HEK293 (cell line): ENCODE measurements around the gene IZUMO2.

Source experiments
- CTCF ChIA-PET: fragments of 350-600 bp; formaldehyde crosslinking; extraction: SDS; loops from one replicate; lab custom pipeline; 2021; ENCODE audit warnings: antibody characterized with exemption; lab: Yijun Ruan, JAX
- POLR2A ChIA-PET: fragments of 300-600 bp; formaldehyde crosslinking; extraction: SDS; loops from one replicate; lab custom pipeline; 2020; ENCODE audit warnings: antibody characterized with exemption, inconsistent platforms; lab: Yijun Ruan, JAX
- H3K27ac ChIP-seq: fragments of 200-500 bp; sonication (Bioruptor generic); 2 replicates; pipeline ENCODE4 v1.5.1; 2014; ENCODE audit warnings: low read depth, low read length, control low read depth, inconsistent platforms; ENCODE audit errors: extremely low read depth
- H3K36me3 ChIP-seq, 2 experiments: fragments of 200-500 bp in 1 of 2; sonication (Bioruptor generic) in 1 of 2; 1 replicate in 1 of 2; 2 replicates in 1 of 2; pipeline ENCODE4 v1.5.1; 2014 to 2017; ENCODE audit warnings: inconsistent platforms in 2 of 2, low read length in 2 of 2; ENCODE audit not compliant: control insufficient read depth in 2 of 2, insufficient read depth in 1 of 2
- H3K4me1 ChIP-seq: fragments of 200-500 bp; sonication (Bioruptor generic); 2 replicates; pipeline ENCODE4 v1.5.1; 2014; ENCODE audit warnings: mild to moderate bottlenecking, low read length, inconsistent platforms; ENCODE audit not compliant: control insufficient read depth, insufficient read depth
- H3K4me3 ChIP-seq: 2 replicates; pipeline ENCODE4 v1.5.1; 2011; ENCODE audit warnings: low read depth, mild to moderate bottlenecking, control low read depth, low read length, moderate library complexity
- H3K9me3 ChIP-seq: fragments of 200-500 bp; sonication (Bioruptor generic); 2 replicates; pipeline ENCODE4 v1.5.1; 2014; ENCODE audit warnings: low read depth, low read length, inconsistent platforms; ENCODE audit not compliant: control insufficient read depth, insufficient read depth
- BCL6B ChIP-seq: fragments of 450-650 bp; formaldehyde crosslinking; IDR thresholded peaks from 2 replicates; pipeline ENCODE4 v1.5.1; 2017; ENCODE audit warnings: missing biosample characterization, missing genetic modification characterization
- KLF16 ChIP-seq: fragments of 450-650 bp; formaldehyde crosslinking; IDR thresholded peaks from 2 replicates; pipeline ENCODE4 v1.5.1; 2017; ENCODE audit warnings: missing biosample characterization, missing genetic modification characterization
- KLF7 ChIP-seq: fragments of 450-650 bp; formaldehyde crosslinking; IDR thresholded peaks from 2 replicates; pipeline ENCODE4 v1.5.1; 2016; ENCODE audit warnings: missing biosample characterization, missing genetic modification characterization, borderline replicate concordance
- KLF8 ChIP-seq: fragments of 450-650 bp; formaldehyde crosslinking; IDR thresholded peaks from 2 replicates; pipeline ENCODE4 v1.5.1; 2016; ENCODE audit warnings: missing biosample characterization, missing genetic modification characterization
- KLF9 ChIP-seq: fragments of 450-650 bp; formaldehyde crosslinking; IDR thresholded peaks from 2 replicates; pipeline ENCODE4 v1.5.1; 2016; ENCODE audit warnings: missing biosample characterization, missing genetic modification characterization, low read depth
- MEIS1 ChIP-seq: sonication (generic); formaldehyde crosslinking; IDR thresholded peaks from 2 replicates; pipeline ENCODE4 v1.8.1; 2022; ENCODE audit warnings: missing genetic modification reagents, mild to moderate bottlenecking, borderline replicate concordance
- PRDM1 ChIP-seq: fragments of 450-650 bp; formaldehyde crosslinking; IDR thresholded peaks from 2 replicates; pipeline ENCODE4; 2016; ENCODE audit warnings: missing biosample characterization, missing genetic modification characterization
- PRDM10 ChIP-seq: fragments of 450-650 bp; formaldehyde crosslinking; IDR thresholded peaks from 2 replicates; pipeline ENCODE4 v1.5.1; 2016; ENCODE audit warnings: missing biosample characterization, missing genetic modification characterization
- PRDM6 ChIP-seq: fragments of 450-650 bp; formaldehyde crosslinking; IDR thresholded peaks from 2 replicates; pipeline ENCODE4 v1.5.1; 2017; ENCODE audit warnings: missing biosample characterization, missing genetic modification characterization
- SCRT2 ChIP-seq: fragments of 450-650 bp; formaldehyde crosslinking; IDR thresholded peaks from 2 replicates; pipeline ENCODE4 v1.5.1; 2016; ENCODE audit warnings: missing biosample characterization, missing genetic modification characterization
- SP3 ChIP-seq: fragments of 450-650 bp; formaldehyde crosslinking; IDR thresholded peaks from 2 replicates; pipeline ENCODE4 v1.5.1; 2016; ENCODE audit warnings: missing biosample characterization, missing genetic modification characterization
- SP7 ChIP-seq: fragments of 450-650 bp; formaldehyde crosslinking; IDR thresholded peaks from 2 replicates; pipeline ENCODE4 v1.5.1; 2016; ENCODE audit warnings: missing biosample characterization, missing genetic modification characterization
- ZBTB20 ChIP-seq: fragments of 450-650 bp; formaldehyde crosslinking; IDR thresholded peaks from 2 replicates; pipeline ENCODE4 v1.5.1; 2016; ENCODE audit warnings: missing biosample characterization, missing genetic modification characterization
- ZBTB21 ChIP-seq: fragments of 450-650 bp; formaldehyde crosslinking; IDR thresholded peaks from 2 replicates; pipeline ENCODE4 v1.5.1; 2017; ENCODE audit warnings: missing biosample characterization, missing genetic modification characterization
- ZEB2 ChIP-seq: fragments of 450-650 bp; formaldehyde crosslinking; IDR thresholded peaks from 2 replicates; pipeline ENCODE4 v1.5.1; 2016; ENCODE audit warnings: missing biosample characterization, missing genetic modification characterization
- ZFP41 ChIP-seq: fragments of 450-650 bp; formaldehyde crosslinking; IDR thresholded peaks from 2 replicates; pipeline ENCODE4 v1.5.1; 2016; ENCODE audit warnings: missing biosample characterization, missing genetic modification characterization, borderline replicate concordance
- ZNF19 ChIP-seq: fragments of 450-650 bp; formaldehyde crosslinking; IDR thresholded peaks from 2 replicates; pipeline ENCODE4; 2016; ENCODE audit warnings: missing biosample characterization, missing genetic modification characterization, low read depth
- ZNF335 ChIP-seq: fragments of 450-650 bp; formaldehyde crosslinking; conservative IDR thresholded peaks from 2 replicates; pipeline ENCODE4 v1.5.1; 2016; ENCODE audit warnings: missing biosample characterization, missing genetic modification characterization
- ZNF354C ChIP-seq: fragments of 450-650 bp; formaldehyde crosslinking; IDR thresholded peaks from 2 replicates; pipeline ENCODE4 v1.5.1; 2016; ENCODE audit warnings: missing biosample characterization, missing genetic modification characterization, low read depth, borderline replicate concordance
- ZNF366 ChIP-seq: fragments of 450-650 bp; formaldehyde crosslinking; conservative IDR thresholded peaks from 2 replicates; pipeline ENCODE4 v1.5.1; 2016; ENCODE audit warnings: missing biosample characterization, missing genetic modification characterization
- ZNF530 ChIP-seq: fragments of 450-650 bp; formaldehyde crosslinking; IDR thresholded peaks from 2 replicates; pipeline ENCODE4 v1.5.1; 2016; ENCODE audit warnings: low read depth, missing biosample characterization, missing genetic modification characterization
- ZNF548 ChIP-seq: fragments of 450-650 bp; formaldehyde crosslinking; IDR thresholded peaks from 2 replicates; pipeline ENCODE4 v1.5.1; 2016; ENCODE audit warnings: missing biosample characterization, missing genetic modification characterization
- ZNF561 ChIP-seq: fragments of 450-650 bp; IDR thresholded peaks from 2 replicates; pipeline ENCODE4 v1.5.1; 2018; ENCODE audit warnings: missing biosample characterization, missing genetic modification characterization, borderline replicate concordance
- ZNF629 ChIP-seq: fragments of 450-650 bp; formaldehyde crosslinking; IDR thresholded peaks from 2 replicates; pipeline ENCODE4 v1.5.1; 2017; ENCODE audit warnings: missing biosample characterization, missing genetic modification characterization
- ZNF660 ChIP-seq: fragments of 450-650 bp; IDR thresholded peaks from 2 replicates; pipeline ENCODE4 v1.5.1; 2018; ENCODE audit warnings: missing biosample characterization, mild to moderate bottlenecking, missing genetic modification characterization
- ZNF768 ChIP-seq: fragments of 450-650 bp; formaldehyde crosslinking; IDR thresholded peaks from 2 replicates; pipeline ENCODE4 v1.5.1; 2018; ENCODE audit warnings: missing biosample characterization, mild to moderate bottlenecking, missing genetic modification characterization
- ZNF791 ChIP-seq: fragments of 450-650 bp; formaldehyde crosslinking; IDR thresholded peaks from 2 replicates; pipeline ENCODE4 v1.5.1; 2016; ENCODE audit warnings: missing biosample characterization, missing genetic modification characterization
- TF ChIP-seq, protein P1 (sequence below): fragments of 450-650 bp; formaldehyde crosslinking; IDR thresholded peaks from 2 replicates; pipeline ENCODE4 v1.5.1; 2016; ENCODE audit warnings: missing biosample characterization, missing genetic modification characterization, low read depth

Gene IZUMO2

GRCh38 chr19:50178859-50179537 is 15.9 kb upstream of the IZUMO2 start:
- Histone ChIP-seq H3K27ac (peak overlapping the region; percentile 38), H3K4me3 (no peak overlapping the region), H3K9me3 (no peaks in the 10 kb centered on the region), H3K4me1 (peaks cover 14% of the 10 kb centered on the region), H3K36me3 (no peaks in the 10 kb centered on the region)
- ChIA-PET POLR2A (no interaction called here), CTCF (interaction anchor here (1.6 kb wide), 1 partner anchor 11 kb away, joined by 5 read pairs; no protein-coding TSS in a partner anchor)
- TF ChIP-seq ZNF335 (tag by site-specific recombination), result peak; percentile 64
- peak; percentile 47; the same call in 1 of the 2 replicates for TF ChIP-seq ZBTB20 (tag by site-specific recombination)
- TF ChIP-seq ZNF354C, result no peak
- 0 out of 2 replicates have a peak, but pooled peaks have one; percentile 15 for TF ChIP-seq ZEB2 (tag by site-specific recombination)
- TF ChIP-seq ZNF366 (tag by site-specific recombination), result peak; percentile 55
- no peak for TF ChIP-seq ZNF548 (tag by site-specific recombination)
- no peak for TF ChIP-seq ZNF530 (tag by site-specific recombination)
- TF ChIP-seq SP7 (tag by site-specific recombination), result peak; percentile 57; the same call in 1 of the 2 replicates
- 0 out of 2 replicates have a peak, but pooled peaks have one; percentile 15 for TF ChIP-seq KLF16 (tag by site-specific recombination)
- no peak for TF ChIP-seq MEIS1 (CRISPR knock-in tag)
- peak; percentile 94 for TF ChIP-seq ZBTB21 (tag by site-specific recombination)
- TF ChIP-seq ZNF660 (tag by site-specific recombination), result peak; percentile 47; the same call in 1 of the 2 replicates
- no peak for TF ChIP-seq PRDM10 (tag by site-specific recombination)
- TF ChIP-seq, protein P1, sequence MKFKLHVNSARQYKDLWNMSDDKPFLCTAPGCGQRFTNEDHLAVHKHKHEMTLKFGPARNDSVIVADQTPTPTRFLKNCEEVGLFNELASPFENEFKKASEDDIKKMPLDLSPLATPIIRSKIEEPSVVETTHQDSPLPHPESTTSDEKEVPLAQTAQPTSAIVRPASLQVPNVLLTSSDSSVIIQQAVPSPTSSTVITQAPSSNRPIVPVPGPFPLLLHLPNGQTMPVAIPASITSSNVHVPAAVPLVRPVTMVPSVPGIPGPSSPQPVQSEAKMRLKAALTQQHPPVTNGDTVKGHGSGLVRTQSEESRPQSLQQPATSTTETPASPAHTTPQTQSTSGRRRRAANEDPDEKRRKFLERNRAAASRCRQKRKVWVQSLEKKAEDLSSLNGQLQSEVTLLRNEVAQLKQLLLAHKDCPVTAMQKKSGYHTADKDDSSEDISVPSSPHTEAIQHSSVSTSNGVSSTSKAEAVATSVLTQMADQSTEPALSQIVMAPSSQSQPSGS (tag by site-specific recombination), result peak; percentile 89
- no peak for TF ChIP-seq ZFP41
- TF ChIP-seq ZNF19, result no peak
- peak; percentile 90 for TF ChIP-seq ZNF629
- TF ChIP-seq PRDM1 (tag by site-specific recombination), result peak; percentile 79

DNA sequence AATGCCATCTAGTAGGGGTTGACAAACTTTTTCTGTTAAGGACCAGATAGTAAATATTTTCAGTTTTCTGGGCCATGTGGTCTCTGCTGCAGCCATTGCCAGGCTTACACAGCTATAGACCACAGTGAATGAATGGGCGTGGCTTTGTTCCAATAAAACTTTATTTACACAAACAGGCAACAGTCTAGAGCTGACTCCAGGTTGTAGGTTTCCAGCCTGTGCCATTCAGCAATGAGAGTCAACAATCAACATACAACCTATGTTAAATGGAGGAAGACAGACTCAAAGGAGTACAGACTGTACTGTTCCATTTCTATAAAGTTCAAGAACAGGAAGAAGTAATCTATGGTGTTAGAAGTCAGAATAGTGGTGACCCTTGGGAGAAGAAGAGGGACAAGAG is 15.2 kb upstream of the IZUMO2 start:
- Histone ChIP-seq H3K27ac (peak overlapping the region; percentile 38; the same call in 1 of the 2 replicates), H3K36me3 (no peaks in the 10 kb centered on the region), H3K4me1 (peaks cover 13% of the 10 kb centered on the region), H3K4me3 (no peak overlapping the region), H3K9me3 (no peaks in the 10 kb centered on the region)
- POLR2A ChIA-PET, result no interaction called here
- CTCF ChIA-PET, result interaction anchor here (1.6 kb wide), 1 partner anchor 11 kb away, joined by 5 read pairs; no protein-coding TSS in a partner anchor
- TF ChIP-seq BCL6B (tag by site-specific recombination) (no peak), SP3 (tag by site-specific recombination) (peak; percentile 40; the same call in 1 of the 2 replicates), KLF7 (tag by site-specific recombination) (peak; percentile 95), ZNF768 (tag by site-specific recombination) (no peak), KLF8 (tag by site-specific recombination) (peak; percentile 63; the same call in 1 of the 2 replicates), KLF9 (tag by site-specific recombination) (0 out of 2 replicates have a peak, but pooled peaks have one; percentile 47), ZNF561 (tag by site-specific recombination) (no peak), SCRT2 (0 out of 2 replicates have a peak, but pooled peaks have one; percentile 15), KLF16 (tag by site-specific recombination) (peak; percentile 82), ZNF791 (no peak), PRDM6 (tag by site-specific recombination) (no peak), ZNF335 (tag by site-specific recombination) (peak; percentile 20; the same call in 1 of the 2 replicates)
